Activated CD8-positive, alpha-beta memory T cell treated with anti-CD3 and anti-CD28 coated beads, Interleukin-2, amount 50 U/mL, for 48 hours (primary cell): ENCODE measurements around the gene AKR1C3.
"Not testable (repeated sequence)": the region's sequence is repeated elsewhere in the genome, so short reads cannot be mapped to it uniquely, and the experiment has no call there.

Experiments used
- DNase-seq: peaks from one replicate; pipeline ENCODE4 v3.0.0-alpha.2; 2020

AKR1C3 gene

DNA sequence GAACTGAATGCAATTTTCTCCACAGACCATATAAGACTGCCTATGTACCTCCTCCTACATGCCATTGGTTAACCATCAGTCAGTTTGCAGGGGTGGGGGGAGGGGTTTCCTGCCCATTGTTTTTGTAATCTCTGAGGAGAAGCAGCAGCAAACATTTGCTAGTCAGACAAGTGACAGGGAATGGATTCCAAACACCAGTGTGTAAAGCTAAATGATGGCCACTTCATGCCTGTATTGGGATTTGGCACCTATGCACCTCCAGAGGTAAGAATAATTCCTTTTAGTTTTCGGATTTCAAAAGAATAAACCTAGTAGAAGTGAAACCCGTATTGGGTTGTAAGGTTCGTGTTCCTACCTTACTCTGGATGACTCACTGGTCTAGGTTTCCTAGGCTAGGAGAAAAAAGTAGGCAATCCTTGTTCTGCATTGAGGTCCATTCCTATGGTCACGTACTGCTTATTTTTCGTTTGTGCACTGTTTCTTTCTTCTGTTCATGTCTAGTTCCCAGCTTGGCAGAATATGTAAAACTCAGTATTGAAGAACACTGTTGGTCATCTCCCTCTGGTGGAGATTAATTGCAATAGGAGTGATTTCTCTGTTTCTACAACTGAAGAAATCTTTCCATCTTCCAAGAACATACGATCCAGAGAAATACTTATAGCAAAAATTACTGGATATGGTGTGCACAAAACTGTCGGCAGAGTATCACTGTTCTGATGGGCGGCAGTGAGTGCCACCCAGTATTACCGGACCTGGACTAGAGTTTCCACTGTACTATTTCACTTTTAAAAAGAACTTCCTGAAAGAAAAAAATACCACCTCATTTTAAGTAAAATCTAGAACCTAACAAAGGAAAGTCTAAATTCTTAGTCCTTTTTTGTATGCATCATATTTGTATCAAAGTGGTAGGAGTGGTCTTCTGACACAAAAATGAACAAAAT lies at the start of gene AKR1C3:
TSS of gene AKR1C3 (plus strand) at position 150 of the 941 bp plus-strand sequence. CDS start at position 181, 31 bp downstream.
- DNase-seq = no peak

DNA sequence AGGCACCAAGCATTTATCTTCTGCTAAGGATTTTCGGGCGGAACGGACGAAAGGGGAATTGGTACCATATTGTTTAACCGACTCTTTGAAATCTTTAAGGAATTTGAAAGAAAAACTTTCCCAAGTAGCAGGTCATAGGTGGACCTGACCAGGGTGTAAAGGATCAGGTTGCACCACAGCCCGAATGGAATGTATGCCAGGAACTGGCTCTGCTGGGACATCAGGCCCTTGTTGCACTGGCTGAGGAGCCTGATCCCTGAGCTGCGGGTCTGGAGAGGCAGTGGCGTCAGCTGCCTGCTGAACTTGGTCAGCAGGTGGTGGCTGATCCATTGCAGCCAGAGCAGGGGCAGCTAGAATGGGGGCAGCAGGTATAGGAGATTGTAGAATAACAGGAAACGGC lies 49.1 kb upstream of the AKR1C3 start:
- no peak for DNase-seq

DNA sequence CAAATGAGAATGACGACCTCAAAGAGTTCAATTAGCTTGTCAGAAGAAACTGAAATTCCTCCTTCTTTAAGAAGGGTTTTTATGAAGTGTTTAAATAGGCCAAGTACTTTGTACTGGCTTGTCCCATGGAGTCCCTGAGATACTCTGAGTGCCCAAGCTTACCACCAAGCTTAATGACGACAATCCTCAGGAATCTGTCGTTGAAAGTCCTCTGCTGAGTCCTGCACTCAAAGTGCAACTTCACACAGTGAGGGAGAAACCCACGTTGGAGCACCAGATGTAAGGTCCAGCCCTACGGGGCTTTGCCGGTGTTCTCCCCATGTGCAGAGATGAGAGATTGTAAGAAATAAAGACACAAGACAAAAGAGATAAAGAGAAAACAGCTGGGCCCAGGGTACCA lies 47.8 kb upstream of the AKR1C3 start:
- no peak for DNase-seq

DNA sequence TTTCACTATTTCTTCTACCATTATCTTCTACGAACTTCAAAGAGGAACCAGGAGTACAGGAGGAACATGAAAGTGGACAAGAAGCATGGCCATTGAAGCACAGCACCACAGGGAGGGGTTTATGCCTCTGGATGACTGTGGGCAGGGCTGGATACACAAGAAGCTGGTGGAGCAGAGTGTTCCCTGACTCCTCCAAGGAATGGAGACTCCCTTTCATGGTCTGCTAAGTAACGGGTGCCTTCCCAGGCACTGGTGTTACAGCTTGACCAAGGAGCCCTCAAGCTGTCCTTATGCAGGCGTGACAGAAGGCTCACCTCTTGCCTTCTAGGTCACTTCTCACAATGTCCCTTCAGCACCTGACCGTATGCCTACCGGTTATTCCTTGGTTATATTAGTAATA lies 47.2 kb upstream of the AKR1C3 start:
- DNase-seq = not testable (repeated sequence)

DNA sequence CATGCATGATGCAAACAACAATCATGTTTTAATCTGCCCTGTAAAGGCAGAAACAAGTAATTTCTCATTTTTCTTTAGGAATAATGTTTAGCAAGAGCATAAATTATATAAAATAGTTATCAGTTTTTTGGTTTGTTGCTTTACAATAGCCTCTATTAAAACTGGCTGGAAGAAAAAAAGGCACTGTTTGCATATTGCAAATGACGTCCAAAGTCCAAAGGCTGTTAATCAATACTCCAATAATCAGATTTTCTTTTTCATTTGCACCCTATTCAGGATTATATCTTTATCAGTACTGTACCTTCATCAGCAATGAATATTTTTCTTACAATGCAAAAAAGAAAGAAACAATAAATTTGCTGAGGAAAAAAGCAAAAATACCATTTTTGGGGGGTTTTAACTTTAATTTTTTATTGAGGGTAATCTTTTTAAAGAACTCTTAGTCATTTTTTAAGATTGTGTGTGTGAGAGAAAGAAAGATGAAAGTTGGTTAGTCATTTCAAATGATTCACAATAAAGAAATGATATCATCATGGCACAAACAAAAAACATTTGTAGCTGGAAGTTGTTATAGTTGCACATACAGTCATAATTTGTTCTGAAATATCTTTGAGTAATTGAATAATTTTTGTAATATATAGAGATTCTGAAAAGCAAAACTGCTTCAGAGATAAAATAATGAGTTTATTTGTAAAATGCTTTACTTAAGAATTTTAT lies 46.1 kb upstream of the AKR1C3 start:
- no peak for DNase-seq

DNA sequence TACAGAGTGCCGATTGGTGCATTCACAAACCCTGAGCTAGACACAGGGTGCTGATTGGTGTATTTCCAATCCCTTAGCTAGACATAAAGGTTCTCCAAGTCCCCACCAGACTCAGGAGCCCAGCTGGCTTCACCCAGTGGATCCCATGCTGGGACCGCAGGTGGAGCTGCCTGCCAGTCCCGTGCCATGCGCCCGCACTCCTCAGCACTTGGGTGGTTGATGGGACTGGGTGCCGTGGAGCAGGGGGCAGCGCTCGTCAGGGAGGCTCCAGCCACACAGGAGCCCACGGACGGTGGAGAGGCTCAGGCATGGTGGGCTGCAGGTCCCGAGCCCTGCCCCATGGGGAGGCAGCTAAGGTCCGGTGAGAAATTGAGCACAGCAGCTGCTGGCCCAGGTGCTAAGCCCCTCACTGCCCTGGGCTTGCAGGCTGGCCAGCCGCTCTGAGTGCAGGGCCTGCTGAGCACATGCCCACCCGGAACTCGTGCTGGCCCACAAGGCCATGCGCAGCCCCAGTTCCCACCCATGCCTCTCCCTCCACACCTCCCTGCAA lies 41.2 kb upstream of the AKR1C3 start:
- not testable (repeated sequence) for DNase-seq

DNA sequence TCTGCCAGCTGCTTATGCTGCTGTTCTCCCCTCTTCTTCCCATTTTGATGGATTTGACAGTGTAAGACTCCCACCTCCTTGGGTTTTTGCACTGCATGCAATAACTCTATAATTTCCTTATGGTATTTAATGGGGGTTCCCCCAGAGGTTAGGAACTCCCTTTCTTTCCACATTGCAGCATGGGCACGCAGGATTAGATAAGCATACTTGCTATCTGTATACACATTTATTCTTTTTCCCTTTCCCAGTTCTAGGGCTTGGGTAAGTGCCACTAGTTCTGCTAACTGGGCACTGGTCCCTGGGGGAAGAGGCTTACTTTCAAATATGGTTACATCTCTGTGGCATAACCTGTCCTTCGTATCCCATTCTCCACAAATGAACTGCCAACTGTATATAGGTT lies 39.4 kb upstream of the AKR1C3 start:
- not testable (repeated sequence) for DNase-seq

DNA sequence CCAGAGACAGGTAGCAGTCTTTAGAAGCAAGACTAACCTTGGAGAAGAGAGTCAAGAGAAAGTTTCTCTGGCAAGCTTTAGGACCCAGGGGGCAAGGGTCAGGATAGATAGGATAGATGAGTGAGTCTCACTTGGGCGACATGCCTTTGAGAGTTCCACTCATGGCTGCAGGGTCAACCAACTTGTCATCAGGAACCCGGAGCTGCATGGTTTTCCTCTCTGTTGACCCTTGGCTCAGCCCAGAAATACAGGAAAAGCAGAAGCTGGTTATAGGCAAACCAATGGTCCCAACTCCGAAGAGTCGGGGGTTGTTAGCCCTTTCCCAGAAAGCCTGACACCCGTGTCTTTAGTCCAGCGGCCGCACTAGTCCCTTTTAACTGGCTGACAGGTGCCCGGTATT lies 34.9 kb upstream of the AKR1C3 start:
- not testable (repeated sequence) for DNase-seq

DNA sequence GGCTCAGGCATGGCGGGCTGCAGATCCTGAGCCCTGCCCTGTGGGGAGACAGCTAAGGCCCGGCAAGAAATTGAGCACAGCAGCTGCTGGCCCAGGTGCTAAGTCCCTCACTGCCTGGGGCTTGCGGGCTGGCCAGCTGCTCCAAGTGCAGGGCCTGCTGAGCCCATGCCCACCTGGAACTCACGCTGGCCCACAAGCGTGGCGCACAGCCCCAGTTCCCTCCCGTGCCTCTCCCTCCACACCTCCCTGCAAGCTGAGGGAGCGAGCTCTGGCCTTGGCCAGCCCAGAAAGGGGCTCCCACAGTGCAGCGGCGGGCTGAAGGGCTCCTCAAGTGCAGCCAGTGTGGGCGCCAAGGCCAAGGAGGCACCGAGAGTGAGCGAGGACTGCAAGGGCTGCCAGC lies 33.4 kb upstream of the AKR1C3 start:
- DNase-seq = not testable (repeated sequence)

DNA sequence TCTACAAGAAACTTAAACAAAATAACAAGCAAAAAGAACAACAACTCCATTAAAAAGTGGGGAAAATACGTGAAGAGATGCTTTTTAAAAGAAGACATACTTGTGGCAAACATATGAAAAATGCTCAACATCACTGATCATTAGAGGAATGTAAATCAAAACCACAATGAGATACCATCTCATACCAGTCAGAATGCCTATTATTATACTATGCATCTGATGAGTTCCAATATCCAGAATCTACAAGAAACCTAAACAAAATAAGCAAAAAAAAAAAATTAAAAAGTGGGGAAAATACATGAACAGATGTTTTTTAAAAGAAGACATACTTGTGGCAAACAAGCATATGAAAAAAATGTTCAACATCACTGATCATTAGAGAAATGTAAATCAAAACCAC lies 29.6 kb upstream of the AKR1C3 start:
- DNase-seq = no peak

DNA sequence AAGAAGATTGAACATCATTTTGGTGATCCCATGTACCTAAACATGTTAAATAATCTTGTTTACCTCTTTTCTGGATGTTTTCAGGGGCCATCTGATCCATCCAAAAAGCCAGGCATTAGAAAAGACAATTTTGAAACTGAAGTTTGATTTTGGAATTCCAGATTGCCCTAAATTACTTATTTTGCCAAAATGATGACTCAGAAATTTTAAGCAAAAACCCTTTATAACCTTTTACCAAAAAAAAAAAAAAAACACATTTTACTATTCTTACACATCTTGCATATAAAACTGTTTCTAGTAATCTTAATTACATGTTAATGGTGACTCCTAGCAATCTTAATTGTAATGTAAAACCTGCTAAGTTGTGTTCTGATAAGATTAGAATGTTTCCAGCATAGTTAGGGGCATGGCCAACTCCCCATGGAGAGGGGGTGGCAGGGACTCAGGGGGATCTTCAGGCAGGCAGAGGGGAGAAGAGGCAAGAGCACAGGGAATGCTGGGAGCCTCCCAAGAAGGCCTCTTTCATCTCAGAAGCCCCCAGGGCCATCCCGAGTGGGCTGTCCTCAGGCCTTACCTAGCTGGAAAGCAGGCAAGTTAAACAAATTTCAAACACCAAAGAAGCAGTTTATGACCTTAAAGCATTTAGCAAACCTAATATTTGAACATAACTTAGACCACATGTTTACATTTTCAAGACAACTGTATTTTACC lies 25.8 kb upstream of the AKR1C3 start:
- no peak for DNase-seq

DNA sequence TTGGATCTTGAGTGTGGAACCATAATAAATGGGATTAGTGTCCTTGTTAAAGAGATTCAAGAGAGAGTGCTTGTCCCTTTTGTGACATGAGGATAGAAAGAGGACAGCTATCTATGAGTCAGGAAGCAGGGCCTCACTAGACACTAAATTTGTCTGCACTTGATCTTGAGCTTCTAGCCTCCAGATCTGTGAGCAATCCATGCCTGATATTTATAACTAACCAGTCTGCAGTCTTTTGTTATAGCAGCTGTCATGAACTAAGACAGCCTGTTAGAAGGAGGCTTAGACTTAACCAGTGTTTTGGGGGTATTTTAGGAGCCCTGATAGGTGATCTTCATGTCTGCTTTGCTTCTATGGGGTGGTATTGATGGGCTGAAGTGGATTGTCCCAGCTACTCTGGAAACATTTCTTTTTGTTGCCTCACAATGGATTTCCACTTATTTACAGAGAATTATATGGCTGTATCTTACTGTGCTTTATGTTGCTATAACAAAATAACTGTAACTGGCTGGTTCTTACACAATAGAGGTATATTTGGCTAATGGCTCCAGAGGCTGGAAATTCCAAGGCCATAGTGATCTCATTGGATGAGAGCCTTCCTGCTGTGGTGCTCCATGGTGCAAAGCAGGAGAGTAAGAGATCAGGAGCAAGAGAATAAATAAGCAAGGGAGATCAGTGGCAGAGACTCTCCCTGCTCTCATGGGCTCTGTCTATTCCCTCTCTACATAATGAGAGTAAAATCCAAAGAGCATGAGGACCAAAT lies 23.4 kb upstream of the AKR1C3 start:
- no peak for DNase-seq

DNA sequence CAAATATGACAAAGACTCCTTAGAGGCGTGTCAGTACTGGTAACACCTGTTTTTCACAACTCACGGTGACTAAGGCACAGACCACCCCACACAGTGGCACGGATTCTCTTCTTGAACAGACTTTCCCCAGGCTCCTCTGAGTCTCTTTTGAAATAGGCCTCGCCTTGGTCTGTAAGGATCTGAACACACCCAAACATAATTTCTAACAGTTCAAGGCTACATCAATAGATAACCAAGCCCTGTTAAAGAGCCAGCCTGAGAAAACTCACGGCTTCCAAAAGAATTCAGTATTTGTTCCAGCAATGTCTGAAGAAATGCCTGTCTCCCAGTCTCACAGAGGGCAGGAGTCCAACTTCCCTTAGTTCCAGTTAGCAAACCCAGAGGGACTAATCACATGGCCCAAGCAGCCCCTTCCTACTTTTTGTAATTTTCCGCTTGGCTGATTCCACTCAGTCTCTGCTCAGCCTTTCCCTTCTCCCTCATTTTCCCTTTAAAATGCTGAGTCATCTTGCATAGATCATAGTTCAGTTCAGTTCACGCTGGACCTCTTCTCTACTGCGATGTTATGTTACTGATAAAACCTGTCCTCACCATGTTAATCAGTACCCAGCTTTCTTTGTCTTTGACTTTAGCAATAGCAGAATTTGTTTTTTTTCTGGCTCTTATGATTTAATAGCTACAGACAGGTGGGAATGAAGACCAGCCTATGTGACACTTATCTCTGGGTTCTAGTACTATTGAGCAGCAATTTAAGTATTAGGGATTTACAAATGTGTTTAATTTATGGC lies 22.6 kb upstream of the AKR1C3 start:
- no peak for DNase-seq

DNA sequence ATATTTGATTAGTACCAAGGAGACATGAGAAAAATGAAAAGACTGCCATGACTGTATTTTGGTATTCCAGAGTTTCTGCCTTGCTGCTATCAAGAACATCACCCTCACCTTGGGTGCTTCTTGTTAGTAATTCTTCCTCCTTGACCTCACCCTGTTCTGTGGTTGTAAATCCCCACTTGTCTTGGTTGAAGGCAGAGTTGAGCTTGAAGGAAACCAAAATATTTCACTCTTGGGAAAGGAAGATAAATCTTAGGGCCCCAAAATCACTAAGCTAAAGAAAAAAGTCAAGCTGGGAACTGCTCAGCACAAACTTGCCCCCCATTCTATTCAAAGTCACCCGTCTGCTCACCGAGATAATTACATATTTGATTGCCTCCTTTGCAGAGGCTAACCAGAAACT lies 20.6 kb upstream of the AKR1C3 start:
- no peak for DNase-seq

DNA sequence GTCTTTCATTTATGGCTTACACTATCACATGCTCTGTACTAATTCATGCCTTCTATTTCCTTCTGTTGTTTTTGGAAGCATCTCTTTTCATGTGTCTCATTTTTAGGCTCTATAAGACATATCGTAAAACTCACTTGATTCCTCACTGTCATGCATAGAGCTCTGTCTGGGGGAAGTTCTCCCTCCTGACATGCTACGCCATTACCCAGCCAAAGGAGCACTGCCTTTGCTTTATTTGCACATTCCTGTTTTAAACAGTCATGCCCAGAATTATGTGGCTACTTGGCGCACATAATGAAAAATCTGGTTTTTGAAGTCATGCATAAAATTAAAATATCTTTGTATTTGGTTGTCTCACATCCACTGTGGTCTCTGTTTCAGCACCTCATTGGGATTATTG lies 17.6 kb upstream of the AKR1C3 start:
- DNase-seq = no peak

DNA sequence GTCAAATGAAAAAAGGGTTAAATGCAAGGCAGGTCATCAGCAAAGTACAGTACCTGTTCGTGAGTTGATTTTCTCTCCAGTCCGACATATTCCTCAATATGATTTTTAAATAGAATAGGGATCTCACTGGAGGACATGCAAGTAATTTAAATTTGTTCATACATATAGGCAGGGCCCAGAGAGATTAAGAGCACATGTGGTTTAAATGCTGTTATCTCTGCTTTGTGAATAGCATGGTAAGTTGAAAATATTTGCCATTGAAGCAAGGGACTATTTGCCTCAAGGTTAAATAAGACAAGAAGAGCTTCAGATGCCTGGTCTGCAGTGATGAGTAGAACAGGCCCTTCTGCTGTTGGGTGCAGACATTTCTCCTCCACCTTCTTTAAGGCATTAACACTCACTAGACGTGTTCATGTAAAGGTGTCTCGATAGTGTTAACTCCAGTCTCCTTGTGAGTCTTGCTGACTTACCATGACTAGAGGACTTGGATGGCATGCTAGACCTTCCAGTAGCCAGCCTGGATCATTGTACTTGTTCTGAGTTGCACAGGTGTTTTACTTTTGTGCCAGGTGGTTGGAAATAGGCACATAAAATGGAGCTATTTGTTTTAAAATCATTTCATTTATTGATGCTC lies 15.6 kb upstream of the AKR1C3 start:
- DNase-seq = no peak

DNA sequence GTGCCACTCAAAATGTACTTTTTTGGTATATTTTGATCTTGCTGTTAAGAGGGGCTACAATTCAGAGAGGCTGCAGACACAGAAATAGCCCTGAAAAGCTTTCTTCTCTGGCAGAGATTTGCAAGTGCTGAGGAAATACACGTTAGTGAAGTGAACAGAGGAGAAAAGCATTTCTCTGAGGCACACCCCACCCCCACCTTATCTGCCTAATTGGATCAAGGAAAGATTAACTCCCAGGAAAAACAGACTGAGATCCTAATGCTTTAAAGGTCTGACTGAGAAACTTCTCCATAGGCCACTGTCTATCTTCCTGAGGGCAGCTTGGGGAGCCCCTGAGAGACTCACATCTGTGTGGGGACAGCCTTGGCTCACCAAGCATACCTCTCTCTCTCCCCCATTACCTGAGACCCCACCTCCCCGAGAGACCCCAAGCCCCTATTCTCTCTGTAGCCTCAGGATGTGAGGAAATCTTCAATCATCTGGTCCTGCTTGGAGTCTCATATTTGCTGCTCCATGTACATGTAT lies 14.8 kb upstream of the AKR1C3 start:
- no peak for DNase-seq

DNA sequence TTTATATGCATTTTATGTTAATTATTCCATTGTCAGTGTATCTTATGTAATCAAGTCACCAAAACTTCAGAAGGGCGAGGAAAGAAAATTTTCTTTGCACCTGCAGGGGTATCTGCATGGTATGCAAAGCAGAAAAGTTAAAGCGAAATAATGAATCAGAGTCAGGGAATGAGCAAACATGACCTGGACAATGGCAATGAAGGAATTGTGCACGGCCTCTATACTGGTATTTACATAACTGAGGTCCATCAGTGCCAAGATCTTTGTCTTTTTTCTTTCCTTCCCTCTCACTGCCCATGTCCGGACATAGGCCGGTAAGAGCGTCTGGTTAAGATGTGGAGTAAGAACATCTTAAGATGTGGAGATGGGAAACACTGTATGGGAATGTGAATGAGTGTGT lies 14.4 kb upstream of the AKR1C3 start:
- DNase-seq = no peak

DNA sequence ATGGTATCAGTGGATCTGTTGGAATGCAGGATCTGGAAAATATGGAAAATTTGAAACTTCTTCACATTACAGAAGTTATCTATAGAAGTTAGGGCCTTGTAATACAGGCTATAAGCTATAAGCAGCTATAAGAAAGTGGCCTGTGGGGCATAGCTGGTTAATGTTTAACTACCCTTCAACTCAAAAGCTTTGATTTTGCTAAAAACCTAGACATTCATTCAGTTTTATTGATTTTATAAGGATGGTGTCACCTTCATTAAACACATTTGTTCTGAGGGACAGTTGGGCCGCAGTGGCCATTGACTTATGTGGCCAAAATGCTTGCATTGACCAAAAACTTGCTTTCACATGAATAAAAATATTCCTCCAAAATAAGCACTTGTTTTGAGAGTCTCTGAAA lies 13.1 kb upstream of the AKR1C3 start:
- no peak for DNase-seq

DNA sequence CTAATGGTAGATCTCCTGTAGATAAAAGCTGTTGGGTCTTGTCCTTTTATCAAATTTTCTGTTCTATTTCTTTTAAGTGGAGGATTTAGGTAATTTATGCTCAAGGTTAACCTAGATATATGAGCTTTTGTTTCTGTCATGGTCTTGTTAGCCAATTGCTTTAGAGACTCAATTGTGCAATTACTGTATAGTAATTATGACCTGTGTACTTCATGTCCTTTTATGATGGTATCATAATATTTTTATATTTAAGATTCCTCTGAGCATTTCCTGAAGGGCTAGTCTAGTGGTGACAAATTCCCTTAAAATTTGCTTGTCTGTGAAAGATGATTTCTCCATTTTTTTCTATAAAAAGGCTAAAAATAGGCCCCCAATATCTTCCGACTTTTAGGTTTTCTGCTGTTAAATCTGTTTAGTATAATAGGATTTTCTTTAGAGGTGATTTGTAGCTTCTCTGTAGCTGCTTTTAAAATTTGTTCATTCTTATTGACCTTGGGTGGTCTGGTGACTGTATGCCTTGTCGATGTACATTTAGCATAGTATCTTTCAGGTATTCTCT lies 5.4 kb upstream of the AKR1C3 start:
- no peak for DNase-seq
